Middle frontal gyrus (tissue), 1 donor: Measurements from ENCODE around the gene ALDH4A1.
"Not testable (repeated sequence)": the region's sequence is repeated elsewhere in the genome, so short reads cannot be mapped to it uniquely, and the experiment has no call there.

Source experiments
- DNase-seq: peaks from one replicate; pipeline ENCODE4 v3.0.0-alpha.2; 2015; ENCODE audit warnings: low spot score; ENCODE audit errors: extremely low spot score

Gene ALDH4A1

DNA sequence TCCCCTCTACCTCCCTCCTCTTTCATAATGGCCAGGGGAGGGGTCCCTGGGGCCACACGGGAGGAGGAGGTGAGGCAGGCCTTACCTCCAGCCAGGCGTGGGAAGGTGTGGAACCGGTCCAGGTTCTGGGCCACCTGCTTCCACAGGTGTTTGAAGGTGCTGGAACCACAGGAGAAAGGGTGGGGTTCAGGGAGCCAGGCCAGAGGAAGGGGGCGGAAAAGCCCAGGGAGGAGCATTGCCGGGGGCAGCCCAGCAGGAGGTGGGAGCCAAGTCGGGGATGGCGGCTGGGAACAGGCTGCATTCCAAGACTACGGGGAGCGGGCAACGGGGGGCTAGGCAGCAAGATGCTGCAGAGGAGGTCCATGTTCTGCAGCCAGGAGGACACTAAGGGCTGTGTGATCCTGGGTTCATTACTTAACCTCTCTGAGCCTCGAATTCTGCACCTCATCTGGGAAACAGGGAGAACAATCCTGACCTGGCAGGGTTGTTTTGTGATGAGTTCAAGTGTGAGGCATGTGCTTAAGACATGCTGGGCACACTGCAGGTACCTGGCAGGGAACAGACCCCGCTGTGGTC lies 23.1 kb downstream of the ALDH4A1 start:
- DNase-seq = no peak

DNA sequence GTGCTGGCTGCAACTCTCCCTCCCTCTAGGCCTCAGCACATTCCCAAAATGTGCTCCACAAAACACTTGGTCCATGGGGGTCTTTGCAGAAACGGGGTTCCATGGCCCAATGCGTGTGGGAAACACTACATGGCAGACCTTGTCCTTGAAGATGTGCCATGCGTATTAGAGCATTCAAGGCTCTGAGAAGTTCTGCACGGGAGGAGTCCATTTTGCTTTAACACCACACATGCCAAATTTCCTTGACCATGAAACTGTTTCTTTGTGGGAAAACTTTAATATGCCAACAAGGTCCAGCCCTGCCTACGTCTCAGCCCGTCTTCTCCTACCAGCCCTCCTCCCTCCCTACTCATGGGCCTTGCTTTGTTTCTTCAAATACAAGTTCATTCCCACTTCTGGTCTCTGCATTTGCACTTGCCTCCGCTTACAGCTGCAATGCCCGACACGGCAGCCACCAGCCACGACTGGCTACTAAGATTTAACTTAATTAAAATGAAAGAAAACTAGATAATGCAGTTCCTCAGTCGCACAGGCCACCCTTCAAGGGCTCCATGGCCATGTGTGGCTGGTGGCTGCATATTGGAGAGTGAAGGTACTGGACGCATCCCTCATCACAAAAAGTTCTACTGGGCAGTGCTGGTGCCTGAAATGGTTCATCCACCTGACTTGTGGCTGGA lies 23.7 kb downstream of the ALDH4A1 start:
- no peak for DNase-seq

DNA sequence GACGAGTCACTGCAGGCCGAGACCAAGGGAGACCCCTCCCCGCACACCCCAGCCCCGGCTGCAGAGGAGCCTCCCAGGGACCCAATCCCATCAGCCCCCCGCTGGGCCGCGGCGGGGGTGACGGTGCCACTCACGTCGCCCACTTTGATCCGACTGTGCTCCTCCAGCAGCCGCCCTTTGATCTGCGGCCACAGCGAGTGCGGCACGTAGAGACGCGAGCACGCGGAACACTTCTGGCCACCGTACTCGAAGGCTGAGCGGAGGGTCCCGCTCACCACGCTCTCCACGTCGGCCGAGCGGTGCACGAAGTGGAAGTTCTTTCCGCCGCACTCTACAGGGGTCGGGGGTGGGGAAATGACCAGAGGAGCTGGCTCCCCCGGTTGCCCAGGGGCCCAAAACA lies 25.1 kb downstream of the ALDH4A1 start:
- DNase-seq = no peak

DNA sequence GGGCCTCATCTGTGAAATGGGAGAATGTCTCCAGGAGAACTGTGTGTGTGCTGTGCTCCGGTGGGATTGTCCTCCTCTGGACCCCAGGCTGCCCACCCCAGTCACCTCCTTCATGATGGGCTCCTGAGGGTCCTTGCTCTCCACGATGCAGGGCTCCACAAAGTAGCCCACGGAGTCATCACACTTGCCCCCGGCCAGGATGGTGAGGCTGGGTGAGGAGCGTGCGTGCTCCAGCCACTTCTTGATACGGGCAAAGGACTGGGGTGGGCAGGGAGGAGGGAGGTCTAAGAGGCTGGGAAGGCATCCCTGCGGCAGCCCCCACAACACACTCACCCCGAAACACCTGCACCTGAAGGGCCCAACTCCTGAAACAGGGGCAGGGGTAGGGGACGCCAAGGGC lies 26.1 kb downstream of the ALDH4A1 start:
- no peak for DNase-seq

DNA sequence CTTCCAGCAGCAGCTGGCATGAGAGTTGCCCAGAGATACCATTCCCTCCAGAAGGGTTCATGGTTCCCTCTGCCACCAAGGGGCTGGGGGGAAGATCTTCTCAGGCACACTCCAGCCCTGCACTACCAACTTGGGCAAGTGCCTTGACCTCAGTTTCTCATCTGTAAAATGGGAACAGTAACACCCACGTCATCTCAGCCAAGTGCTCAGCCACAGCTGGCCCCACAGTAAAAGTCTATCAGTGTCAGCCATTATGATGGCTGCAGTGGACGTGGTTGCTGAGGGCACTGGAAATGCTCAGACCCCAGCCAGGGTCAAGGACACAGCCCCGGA lies 26.6 kb downstream of the ALDH4A1 start:
- DNase-seq = no peak

DNA sequence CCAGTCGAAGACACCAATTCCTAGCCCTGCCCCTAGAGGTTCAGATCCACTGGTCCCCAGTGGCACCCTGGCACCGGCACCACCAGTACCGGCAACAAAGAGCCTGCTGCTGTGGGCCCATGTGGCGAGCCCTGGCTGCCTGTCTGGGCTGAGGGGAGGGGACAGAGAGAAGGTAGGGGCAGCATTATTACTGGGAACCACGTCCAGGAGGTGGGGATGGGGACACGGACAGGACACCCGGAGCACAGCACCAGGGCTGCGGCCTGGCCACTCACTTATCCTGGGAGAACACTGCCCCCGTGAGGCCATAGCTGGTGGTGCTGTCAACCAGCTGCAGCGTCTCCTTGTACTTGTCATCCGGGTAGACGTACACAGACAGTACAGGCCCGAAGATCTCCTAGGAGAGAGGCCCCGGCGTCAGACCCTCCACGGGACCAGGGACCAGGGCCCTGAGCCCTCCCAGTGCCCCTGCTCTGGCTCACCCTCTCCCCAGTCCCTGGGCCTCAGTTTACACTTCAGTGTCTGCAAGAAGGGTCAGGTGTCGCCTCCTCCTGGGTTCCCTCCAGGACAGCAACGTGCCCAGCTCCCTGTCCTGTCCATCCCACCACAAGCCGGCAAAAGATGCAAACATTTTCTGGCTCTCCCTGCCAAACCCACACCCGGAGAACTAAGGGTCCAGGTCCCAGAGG lies 27.1 kb downstream of the ALDH4A1 start:
- DNase-seq = peak; percentile 53

DNA sequence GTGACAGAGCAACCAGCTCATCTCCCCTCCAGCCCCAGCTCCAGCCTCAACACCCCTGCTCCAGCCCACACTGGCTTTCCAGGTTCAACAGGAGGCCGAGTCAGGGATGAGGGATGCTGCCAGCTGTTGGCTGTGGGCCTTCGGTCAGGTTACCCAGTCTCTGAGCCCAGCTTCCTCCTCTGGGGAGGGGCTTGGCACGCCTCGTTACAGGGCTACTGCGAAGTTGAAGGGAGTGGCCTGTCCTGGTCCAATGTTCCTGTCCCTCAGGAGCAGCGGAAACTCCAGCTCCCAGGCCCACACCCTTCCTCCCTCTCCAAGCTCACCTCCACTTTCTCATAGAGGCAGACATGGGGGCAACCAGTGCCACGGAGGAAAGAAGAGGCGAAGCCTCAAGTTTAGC lies 27.8 kb downstream of the ALDH4A1 start:
- DNase-seq = no peak

DNA sequence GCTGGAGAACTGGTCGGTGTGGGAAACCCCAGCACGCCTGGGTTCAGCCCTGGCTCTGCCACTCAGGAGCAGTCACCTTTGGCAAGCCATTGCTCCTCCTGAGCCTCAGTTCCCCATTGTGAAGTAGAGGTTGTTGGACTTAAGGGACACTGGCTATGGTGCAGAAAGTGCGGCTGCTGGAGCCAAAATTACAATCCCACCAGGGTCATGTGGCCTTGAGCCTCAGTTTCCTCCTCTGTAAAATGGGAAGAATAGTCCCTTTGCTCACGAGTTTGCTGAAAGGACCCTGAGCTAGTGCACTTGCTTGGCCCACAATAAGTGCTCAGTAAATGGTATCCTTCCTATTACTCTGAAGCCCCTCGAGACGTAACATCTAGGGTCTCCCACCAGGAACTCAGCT lies 28.3 kb downstream of the ALDH4A1 start:
- DNase-seq = no peak

DNA sequence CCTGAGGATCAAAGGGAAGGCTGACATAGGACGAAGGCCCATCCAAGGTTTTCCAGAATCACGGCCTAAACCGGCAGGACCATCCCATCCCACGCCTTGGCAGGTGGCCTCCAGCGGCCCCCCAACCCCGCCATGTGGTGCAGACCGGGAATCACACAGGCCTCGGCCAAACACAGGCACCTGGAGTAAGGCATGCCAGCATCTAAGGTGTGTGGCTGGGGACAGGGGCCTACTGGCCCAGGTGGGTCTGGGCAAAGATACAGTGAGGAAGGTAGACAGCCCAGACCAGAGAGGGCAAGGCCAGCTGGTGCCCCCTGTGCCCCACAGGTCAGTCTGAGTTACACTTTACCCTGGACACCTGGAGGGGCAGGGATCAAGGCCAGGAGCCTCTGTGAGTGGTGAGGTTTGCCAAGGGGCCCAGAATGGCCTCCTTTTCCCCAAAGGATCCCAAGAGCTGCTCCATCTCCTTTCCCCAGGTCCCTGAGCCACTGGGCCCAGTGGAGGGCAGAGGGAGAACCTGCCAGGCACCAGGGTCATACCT lies 30.2 kb downstream of the ALDH4A1 start:
- DNase-seq = no peak

DNA sequence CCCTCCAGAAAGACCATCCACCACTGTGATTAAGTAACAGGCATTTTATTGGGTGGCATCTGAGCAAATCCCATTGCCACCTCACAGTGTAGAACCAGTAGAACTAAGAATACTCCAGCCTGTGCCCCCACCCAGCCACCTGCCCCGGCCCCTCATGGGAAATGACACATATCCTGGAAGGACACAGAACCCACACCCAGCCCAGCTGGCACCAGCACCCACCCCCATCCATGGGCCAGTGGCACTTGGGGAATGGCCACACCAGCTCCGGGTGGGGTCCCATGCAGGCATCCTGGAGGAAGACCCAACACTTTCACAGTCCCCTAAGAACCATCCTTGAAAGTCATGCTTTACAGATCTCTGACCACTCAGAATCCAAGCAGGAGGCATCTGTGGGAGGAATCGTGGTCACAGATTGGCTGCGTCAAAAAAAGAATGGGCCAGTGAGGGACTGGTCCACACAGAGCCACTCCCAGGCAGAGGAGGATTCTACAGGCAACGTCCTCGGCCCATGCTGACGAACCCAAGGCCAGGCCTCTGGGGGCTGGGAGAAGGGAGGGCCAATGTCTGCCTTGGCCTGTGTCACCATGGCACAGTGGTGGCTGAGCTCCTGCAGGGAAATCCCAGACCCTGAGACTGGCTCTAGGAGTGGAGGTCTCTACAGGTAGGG lies 30.8 kb downstream of the ALDH4A1 start:
- DNase-seq = no peak

DNA sequence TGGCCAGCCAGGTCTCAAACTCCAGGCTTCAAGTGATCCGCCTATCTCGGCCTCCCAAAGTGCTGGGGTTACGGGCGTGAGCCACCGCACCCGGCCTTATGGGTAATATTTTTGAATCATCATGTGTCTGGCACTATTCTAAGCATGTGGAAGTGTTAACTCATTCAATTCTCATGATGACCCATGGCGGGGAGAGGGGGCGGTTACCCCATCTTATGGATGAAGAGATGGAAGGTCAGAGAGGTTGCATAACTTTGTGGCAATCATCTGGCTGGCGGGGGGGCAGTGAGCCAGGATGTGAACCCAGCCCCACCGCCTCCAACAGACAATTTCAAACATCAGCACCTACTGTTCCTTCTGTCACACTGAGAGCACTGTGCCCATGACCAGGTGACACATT lies 31.4 kb downstream of the ALDH4A1 start:
- no peak for DNase-seq

DNA sequence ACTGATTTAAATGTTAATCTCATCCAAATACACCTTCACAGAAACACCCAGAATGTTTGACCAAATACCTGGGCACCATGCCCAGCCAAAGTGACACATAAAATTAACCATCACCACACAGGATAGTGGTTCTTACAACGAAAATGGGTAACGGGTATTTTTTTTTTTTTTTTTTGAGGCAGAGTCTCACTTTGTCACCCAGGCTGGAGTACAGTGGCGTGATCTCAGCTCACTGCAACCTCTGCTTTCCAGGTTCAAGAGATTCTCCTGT lies 31.8 kb downstream of the ALDH4A1 start:
- not testable (repeated sequence) for DNase-seq

DNA sequence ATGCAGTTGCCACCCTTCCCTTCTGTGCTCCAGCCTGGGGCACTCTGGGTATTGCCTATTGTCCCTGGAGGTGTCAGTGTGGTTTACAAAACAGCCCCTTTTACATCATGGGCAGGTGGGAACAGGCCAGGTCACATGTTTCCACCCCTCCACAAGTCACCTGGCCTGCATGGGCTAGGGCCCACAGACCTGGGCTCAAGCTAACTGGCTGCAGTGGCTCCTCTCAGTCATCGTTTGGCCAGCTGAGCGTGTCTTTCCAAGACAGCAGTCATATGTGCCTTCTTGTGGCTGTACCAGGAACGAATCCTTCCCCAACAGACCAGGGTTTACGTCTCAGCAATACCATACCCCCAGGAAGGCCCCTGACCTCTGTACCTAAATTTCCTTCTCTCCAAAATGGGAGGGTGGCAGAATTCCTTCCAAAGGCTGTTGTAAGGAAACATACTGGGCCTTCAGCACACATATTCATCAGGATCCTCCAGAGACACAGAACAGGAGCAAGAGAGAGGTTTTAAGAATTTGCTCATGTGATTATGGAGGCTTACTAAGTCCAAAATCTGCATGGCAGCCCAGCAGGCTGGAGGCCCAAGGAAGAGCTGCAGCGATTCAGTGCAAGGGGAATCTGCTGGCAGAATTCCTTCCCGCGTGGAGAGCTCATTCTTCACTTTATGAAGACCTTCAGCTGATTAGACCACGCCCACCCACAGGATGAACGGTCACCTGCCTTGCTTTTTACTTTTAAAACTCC lies 32.3 kb downstream of the ALDH4A1 start:
- DNase-seq = no peak

DNA sequence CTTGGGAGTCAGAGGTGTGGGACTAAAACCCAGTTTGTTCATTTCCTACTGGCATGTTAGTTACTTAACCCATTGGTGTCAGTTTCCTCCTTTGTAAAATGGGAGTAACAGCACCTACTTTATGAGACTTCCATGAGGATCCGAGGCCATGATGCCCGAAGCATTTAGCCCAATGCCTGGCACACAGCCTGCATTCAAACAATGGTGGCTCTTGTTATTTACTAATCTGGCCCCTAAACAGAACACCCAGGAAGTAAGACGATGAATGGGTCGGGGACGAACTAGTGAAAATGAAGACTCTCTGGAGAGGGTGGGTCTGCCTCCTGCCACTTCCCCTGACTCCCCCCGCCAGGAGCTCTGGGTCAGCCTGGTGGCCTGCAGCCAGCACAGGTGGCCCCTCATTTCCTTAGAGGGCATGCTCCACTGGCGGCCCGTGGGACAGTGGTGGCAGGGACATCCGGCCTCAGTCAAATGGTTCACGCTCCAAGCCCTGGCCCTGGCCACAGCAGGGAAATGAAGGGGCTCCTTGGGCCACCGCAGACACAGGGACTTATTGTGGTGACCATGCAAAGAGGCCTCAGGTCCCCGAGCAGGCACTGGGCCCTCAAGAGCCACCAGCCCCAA lies 33.4 kb downstream of the ALDH4A1 start:
- no peak for DNase-seq

DNA sequence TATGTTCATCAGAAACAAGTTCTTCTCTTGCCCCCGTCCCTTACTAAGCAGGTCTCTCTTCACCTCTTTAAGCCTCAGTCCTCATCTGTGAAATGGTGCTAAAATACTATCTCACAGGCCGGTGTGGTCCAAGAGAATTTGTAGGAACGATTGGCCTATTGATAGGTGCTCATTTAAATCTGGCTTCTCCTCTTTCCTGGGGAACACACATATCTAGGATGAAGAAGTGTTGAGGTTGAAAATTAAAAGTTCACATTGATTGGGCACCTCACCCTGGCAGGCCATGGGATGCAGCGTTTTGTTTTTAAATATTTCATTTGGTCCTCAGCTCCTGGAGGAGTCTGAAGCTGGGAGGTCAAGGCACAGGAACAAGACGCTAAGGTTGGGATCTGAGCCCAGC lies 34.0 kb downstream of the ALDH4A1 start:
- DNase-seq = no peak

DNA sequence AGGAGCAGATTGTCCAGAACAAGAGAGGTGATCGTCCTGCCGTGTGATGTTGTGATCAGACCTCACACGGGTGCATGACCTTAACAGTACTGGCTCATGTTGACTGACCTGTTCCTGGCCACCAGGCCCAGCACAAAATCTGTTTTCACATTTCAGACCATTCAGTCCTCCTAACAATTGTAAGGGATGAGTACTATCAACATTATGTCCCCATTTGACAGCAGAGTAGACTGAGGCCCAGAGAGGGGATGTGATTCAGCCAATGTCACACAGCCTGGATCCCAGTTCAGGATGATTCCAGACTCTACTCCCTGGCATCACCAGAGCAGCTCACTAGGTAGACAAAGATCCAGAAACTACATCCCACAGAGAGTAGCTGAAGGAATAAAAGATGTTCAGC lies 35.5 kb downstream of the ALDH4A1 start:
- DNase-seq = no peak

DNA sequence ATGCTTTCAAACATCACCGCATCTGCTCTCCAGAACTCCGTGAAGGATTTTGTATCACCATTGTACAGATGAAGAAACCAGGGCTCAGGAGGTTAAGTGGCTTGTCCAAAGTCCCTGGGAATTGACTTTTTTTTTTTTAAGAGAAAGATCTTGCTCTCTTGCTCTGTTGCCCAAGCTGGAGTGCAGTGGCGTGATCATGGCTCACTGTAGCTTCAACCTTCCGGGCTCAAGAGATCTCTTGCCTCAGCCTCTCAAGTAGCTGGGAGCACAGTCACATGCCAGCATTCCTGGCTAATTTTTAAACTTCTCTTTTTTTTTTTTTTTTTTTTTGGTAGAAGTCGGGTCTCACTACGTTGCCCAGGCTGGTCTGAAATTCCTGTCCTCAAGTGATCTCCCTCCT lies 36.0 kb downstream of the ALDH4A1 start:
- no peak for DNase-seq

DNA sequence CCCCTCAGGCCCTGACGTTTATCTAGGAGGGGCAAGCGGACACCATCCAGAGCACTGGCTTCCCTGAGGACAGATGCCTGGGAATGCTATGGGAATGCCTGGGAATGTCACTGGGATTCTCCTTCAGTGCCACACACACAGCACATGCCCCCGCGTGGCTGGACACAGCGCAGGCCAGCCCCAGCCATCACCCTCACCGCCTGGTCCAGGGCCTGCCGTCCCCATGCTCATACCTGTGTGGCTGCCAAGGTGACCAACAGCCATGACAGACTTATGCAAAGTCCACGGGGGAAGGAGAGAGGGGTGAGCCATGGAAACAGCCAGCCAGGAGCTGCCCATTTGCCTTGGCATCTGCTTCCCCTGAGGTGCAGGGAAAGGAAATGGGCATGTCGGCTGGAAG lies 37.2 kb downstream of the ALDH4A1 start:
- no peak for DNase-seq

DNA sequence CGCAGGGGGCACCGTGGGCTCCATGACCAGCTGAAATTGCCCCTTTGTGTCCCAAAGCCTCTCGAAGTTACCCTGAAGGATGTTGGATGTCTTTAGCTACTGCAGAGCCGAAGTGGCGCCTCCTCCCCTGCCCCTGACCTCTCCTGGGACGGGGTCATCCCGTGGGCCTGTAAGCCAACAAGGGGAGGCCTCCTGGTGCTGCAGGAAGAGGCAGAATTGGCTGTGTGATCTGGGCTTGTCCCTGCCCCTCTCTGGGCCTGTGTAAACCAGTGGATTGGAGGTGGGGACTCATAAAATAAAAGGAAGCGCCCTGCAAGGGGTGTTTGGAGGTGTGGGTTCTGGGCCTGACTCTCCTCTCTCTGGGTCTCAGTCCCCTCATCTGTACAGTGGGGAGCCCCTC lies 40.8 kb downstream of the ALDH4A1 start:
- DNase-seq = no peak

DNA sequence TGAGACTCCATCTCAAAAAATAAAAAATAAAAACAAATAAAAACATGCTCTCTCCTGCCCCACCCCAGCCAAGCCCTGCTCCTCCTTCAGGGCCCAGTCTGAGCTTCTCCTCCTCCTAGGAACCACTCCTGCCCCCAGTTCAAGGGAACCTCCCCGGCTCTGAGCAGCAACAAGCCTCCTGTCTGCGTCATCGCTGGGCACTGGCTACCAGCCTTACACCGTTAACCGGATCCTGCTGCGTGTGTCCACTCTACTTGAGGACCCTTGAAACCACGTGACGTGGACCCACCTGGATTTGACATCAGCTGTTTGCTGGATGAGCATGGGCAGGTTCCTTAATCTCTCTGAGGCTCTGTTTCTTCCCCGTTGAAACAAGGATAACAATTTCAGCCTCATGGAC lies 41.3 kb downstream of the ALDH4A1 start:
- DNase-seq = no peak

DNA sequence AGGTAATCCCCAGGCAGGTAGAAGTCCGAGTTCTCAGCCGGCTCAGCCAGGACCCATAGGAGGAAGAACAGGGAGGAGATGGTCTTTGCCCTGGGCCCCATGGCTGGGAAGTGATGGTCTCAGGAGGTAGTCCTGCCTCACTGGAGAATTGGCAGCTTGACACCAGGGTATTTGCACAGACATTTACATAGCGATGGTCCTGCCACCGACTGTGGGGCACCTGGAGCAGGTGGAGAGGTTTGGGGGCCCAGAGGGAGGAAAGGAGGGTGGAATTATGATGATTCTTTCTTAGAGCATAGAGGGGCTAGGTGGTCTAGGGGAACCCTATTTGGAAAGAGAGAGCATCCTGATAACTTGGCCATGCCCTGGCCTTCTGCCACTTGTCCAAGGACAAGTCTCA lies 42.8 kb downstream of the ALDH4A1 start, which contains the start of gene TAS1R2:
TSS of gene TAS1R2 (minus strand) at position 101 of the 400 bp plus-strand sequence. CDS start at position 101, 0 bp downstream.
- no peak for DNase-seq
